Right atrium auricular region (tissue), 2 donors: ENCODE data around the gene ALOX15B. TPM values are rescaled to one million over a fixed set of nuclear protein-coding genes. Genes with fewer than 3 reads are reported as not detected.
A peak's percentile ranks its signal among the peaks of the same experiment; 100 is the strongest.
"Not testable (repeated sequence)": the region's sequence is repeated elsewhere in the genome, so short reads cannot be mapped to it uniquely, and the experiment has no call there.

Experiments used
- DNase-seq: peaks from one replicate; pipeline ENCODE4 v3.0.0-alpha.2; 2019; ENCODE audit warnings: low spot score
- H3K27ac ChIP-seq, 2 donors: fragments of 200-600 bp; sonication (generic); 1 replicate in 1 of 2; 2 replicates in 1 of 2; pipeline ENCODE4 v1.5.1; 2016 to 2019
- H3K27me3 ChIP-seq, 2 donors: fragments of 200-600 bp; sonication (generic); one replicate each; pipeline versions ENCODE4 v1.5.1 to v1.6.0; 2017 to 2019
- H3K36me3 ChIP-seq: fragments of 200-600 bp; sonication (generic); one replicate; pipeline ENCODE4 v1.5.1; 2016
- H3K4me1 ChIP-seq, 2 donors: fragments of 200-600 bp; sonication (generic); one replicate each; pipeline versions ENCODE4 v1.5.1 to v1.6.0; 2017 to 2019
- H3K4me3 ChIP-seq, 2 donors: fragments of 200-600 bp; sonication (generic); 1 replicate in 1 of 2; 2 replicates in 1 of 2; pipeline ENCODE4 v1.5.1; 2017 to 2019; ENCODE audit warnings: mild to moderate bottlenecking in 1 of 2, moderate library complexity in 1 of 2
- H3K9me3 ChIP-seq, 2 donors: fragments of 200-600 bp; sonication (generic); one replicate each; pipeline ENCODE4 v1.5.1; 2019
- total RNA-seq, 2 donors: library from RNA; depleted of rRNA; stranded (reverse); fragments of >200 nt; gene quantifications; one replicate each; pipeline ENCODE4 v1.1.0, GENCODE V29; 2016
- TF ChIP-seq, protein P1 (sequence below), 2 donors: fragments of 200-600 bp; sonication (generic); IDR thresholded peaks; one replicate each; pipeline ENCODE4 v1.5.1; 2019; ENCODE audit warnings: antibody characterized with exemption in 2 of 2

The ALOX15B gene
- total RNA-seq, 2 donors from 2014 or later: 1.2 to 1.8 TPM

DNA sequence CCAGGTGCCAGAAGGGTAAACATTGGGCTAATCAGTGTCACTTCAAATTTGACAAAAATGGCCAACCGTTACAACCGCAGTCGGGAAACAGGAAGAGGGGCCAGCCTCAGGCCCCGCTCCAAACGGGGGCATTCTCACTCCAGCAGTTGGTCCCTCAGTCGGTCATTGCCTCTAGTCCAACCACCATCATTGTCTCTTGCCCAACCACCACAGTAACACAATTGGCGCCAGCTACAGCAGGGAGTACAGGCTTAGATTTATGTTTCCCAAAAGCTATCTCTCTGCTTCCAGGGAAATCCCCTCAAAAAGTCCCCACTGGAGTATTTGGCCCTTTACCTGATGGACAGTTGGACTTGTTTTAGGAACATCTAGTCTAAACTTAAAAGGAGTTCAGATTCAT lies 20.3 kb downstream of the ALOX15B start:
- no peaks in the 10 kb centered on the region for H3K36me3 ChIP-seq
- no peak for DNase-seq
- TF ChIP-seq, protein P1, sequence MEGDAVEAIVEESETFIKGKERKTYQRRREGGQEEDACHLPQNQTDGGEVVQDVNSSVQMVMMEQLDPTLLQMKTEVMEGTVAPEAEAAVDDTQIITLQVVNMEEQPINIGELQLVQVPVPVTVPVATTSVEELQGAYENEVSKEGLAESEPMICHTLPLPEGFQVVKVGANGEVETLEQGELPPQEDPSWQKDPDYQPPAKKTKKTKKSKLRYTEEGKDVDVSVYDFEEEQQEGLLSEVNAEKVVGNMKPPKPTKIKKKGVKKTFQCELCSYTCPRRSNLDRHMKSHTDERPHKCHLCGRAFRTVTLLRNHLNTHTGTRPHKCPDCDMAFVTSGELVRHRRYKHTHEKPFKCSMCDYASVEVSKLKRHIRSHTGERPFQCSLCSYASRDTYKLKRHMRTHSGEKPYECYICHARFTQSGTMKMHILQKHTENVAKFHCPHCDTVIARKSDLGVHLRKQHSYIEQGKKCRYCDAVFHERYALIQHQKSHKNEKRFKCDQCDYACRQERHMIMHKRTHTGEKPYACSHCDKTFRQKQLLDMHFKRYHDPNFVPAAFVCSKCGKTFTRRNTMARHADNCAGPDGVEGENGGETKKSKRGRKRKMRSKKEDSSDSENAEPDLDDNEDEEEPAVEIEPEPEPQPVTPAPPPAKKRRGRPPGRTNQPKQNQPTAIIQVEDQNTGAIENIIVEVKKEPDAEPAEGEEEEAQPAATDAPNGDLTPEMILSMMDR (IDR thresholded peaks at IDR 0.05): no peak
- peaks cover 18 to 24% of the 10 kb centered on the region in 2 donors for H3K27me3 ChIP-seq
- no peak overlapping the region for H3K27ac ChIP-seq
- H3K4me3 ChIP-seq: no peak overlapping the region
- H3K4me1 ChIP-seq: peaks cover 0 to 24% of the 10 kb centered on the region in 2 donors
- H3K9me3 ChIP-seq: no peaks in the 10 kb centered on the region

DNA sequence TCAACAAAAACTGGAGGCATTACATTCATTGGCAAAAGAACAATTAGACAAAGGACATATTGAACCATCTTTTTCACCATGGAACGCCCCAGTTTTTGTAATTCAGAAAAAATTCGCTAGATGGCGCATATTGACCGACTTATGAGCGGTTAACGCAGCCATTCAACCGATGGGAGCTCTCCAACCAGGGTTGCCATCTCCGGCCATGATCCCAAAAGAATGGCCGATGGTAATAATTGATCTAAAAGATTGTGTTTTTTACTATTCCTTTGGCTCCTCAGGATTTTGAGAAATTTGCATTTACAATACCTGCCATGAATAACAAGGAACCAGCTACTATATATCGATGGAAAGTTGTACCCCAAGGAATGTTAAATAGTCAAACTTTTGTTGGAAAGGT lies 21.4 kb downstream of the ALOX15B start:
- TF ChIP-seq, protein P1 (IDR thresholded peaks at IDR 0.05): peak; percentile 76 to 86
- peaks cover 20 to 24% of the 10 kb centered on the region in 2 donors for H3K27me3 ChIP-seq
- peaks cover 0 to 24% of the 10 kb centered on the region in 2 donors for H3K4me1 ChIP-seq
- H3K27ac ChIP-seq: no peak overlapping the region
- peak; percentile 68 for DNase-seq
- H3K36me3 ChIP-seq: no peaks in the 10 kb centered on the region
- H3K4me3 ChIP-seq: no peak overlapping the region
- H3K9me3 ChIP-seq: no peaks in the 10 kb centered on the region

DNA sequence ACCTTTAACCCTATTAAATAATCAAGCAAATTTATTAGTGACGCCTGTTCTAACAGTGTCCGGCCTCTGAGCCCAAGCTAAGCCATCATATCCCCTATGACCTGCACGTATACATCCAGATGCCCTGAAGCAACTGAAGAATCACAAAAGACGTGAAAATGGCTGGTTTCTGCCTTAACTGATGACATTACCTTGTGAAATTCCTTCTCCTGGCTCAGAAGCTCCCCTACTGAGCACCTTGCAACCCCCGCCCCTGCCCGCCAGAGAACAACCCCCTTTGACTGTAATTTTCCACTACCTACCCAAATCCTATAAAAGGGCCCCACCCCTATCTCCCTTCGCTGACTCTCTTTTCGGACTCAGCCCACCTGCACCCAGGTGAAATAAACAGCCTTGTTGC lies 23.0 kb downstream of the ALOX15B start:
- DNase-seq, H3K9me3 ChIP-seq, H3K36me3 ChIP-seq, H3K4me3 ChIP-seq, H3K27ac ChIP-seq: not testable (repeated sequence)
- Histone ChIP-seq H3K4me1 (peaks cover 0 to 24% of the 10 kb centered on the region in 2 donors), H3K27me3 (peaks cover 20 to 24% of the 10 kb centered on the region in 2 donors)

DNA sequence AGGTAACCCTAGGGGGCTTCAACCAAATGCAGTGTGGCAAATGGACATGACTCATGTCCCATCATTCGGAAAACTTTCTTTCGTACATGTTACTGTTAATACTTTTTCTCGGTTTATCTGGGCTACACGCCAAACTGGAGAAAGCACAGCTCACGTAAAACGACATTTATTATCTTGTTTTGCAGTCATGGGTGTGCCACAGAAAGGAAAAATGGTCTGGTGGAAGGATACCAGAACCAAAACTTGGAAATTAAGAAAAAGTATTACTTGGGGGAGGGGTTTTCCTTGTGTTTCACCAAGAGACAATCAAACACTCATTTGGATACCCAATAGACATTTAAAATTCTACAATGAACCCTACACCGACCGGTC lies 23.6 kb downstream of the ALOX15B start:
- Histone ChIP-seq H3K4me1 (peaks cover 0 to 20% of the 10 kb centered on the region in 2 donors), H3K27ac (no peak overlapping the region), H3K9me3 (no peaks in the 10 kb centered on the region), H3K36me3 (no peaks in the 10 kb centered on the region), H3K4me3 (no peak overlapping the region), H3K27me3 (peaks cover 20 to 24% of the 10 kb centered on the region in 2 donors)
- DNase-seq: no peak
- TF ChIP-seq, protein P1 (IDR thresholded peaks at IDR 0.05): no peak

DNA sequence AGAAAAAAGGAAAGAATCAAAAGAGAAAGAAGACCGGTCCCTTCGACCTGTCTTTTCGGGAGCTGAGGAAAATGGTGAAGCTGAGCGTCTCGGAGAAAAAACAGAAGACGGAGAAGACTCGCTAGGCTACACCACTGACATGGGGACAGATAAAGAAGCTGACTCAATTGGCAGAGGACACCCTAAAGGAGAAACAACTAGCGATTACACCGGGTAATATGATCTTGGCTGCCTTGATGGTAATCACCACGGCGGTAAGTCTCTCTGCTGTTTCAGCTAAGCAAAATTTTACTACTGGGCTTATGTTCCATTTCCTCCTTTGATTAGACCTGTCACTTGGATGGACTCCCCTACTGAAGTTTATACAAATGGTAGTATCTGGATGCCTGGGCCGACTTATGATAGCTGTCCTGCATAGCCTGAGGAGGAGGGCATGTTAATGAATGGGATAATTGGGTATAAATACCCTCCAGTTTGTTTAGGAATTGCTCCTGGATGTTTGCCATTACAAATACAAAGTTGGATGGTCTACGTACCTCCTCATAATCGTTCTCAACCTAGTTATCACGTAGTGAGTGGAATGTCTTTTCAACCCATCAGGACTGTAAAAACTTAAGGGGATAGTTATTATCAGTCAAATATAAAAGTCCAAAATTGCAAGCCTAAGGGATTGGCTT lies 24.1 kb downstream of the ALOX15B start:
- Histone ChIP-seq H3K27me3 (peaks cover 20 to 24% of the 10 kb centered on the region in 2 donors), H3K4me1 (peaks cover 0 to 14% of the 10 kb centered on the region in 2 donors), H3K36me3 (no peaks in the 10 kb centered on the region), H3K27ac (no peak overlapping the region), H3K9me3 (no peaks in the 10 kb centered on the region), H3K4me3 (no peak overlapping the region)
- TF ChIP-seq, protein P1 (IDR thresholded peaks at IDR 0.05): no peak
- DNase-seq: no peak

DNA sequence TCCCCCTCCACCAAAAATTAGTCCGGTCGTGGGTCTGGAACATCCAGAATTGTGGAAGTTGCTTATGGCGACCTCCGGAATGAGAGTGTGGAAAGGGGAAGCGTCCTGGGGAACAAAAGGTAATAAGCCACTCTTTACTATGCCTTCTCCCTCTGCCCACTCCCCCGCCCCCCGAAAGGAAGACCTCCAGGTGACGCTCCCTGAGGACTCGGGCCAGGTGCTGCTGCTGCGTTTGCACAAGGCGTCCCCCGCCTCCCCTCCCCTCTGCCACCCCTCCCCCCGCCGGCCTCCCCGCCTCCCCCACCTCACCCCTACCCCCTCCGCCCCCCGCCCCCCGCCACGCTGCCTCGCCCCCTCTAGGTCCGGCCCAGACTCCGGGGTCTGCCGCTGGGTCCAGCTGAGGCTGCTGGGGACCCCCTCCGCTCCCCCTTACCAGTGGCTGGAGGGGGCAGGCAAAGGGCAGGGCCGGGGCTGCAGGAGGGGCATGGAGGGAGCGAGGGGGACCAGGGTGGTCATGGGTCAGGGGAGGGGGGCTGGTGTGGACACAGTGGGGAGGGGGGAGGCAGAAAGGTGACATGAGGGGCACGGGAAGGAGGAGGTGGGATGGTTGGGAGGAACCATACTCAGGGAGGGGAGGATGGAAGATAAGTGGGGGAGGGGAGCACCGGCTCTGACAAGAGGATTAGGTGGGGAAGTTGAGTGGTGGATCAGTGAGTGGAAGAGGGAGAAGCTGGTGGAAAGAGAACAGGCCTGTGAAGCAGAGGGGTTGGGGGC lies 25.1 kb downstream of the ALOX15B start:
- Histone ChIP-seq H3K4me1 (peaks cover 0 to 14% of the 10 kb centered on the region in 2 donors), H3K27me3 (peaks cover 18 to 24% of the 10 kb centered on the region in 2 donors), H3K4me3 (no peak overlapping the region), H3K9me3 (no peaks in the 10 kb centered on the region), H3K27ac (no peak overlapping the region), H3K36me3 (no peaks in the 10 kb centered on the region)
- TF ChIP-seq, protein P1 (IDR thresholded peaks at IDR 0.05): no peak
- DNase-seq: no peak
